K562 (cell line): ENCODE data around the gene YPEL1. TPM values are rescaled to one million over a fixed set of nuclear protein-coding genes. Genes with fewer than 3 reads are reported as not detected.

Experiments used
- ATF2 ChIP-seq: sonication (generic); formaldehyde crosslinking; IDR thresholded peaks from 2 replicates; pipeline ENCODE4 v1.8.1; 2022; ENCODE audit warnings: missing genetic modification reagents
- CBFB ChIP-seq: sonication (generic); formaldehyde crosslinking; IDR thresholded peaks from 2 replicates; pipeline ENCODE4 v1.4.0; 2020; ENCODE audit warnings: mild to moderate bottlenecking, missing genetic modification reagents
- CBX1 ChIP-seq: sonication (generic); IDR thresholded peaks from 2 replicates; pipeline ENCODE4 v1.6.1; 2016; ENCODE audit warnings: antibody characterized with exemption, low read depth, mild to moderate bottlenecking
- CXXC5 ChIP-seq: fragments of 250-450 bp; sonication (Bioruptor Pico); IDR thresholded peaks from 2 replicates; pipeline ENCODE4 v1.8.0; 2022; ENCODE audit warnings: inconsistent platforms, mild to moderate bottlenecking, moderate library complexity
- FOXP1 ChIP-seq: sonication (generic); formaldehyde crosslinking; IDR thresholded peaks from 2 replicates; pipeline ENCODE4 v1.8.0; 2022; ENCODE audit warnings: mild to moderate bottlenecking, missing genetic modification reagents
- GABPB2 ChIP-seq: fragments of 250-450 bp; sonication (Bioruptor Pico); conservative IDR thresholded peaks from 2 replicates; pipeline ENCODE4 v1.5.1; 2021; ENCODE audit warnings: mild to moderate bottlenecking
- HES1 ChIP-seq: fragments of 450-650 bp; IDR thresholded peaks from 2 replicates; pipeline ENCODE4 v1.6.1; 2016; ENCODE audit warnings: low read depth, mild to moderate bottlenecking, moderate library complexity
- IRF2 ChIP-seq: sonication (generic); formaldehyde crosslinking; IDR thresholded peaks from 2 replicates; pipeline ENCODE4 v1.8.1; 2022; ENCODE audit warnings: mild to moderate bottlenecking, missing genetic modification reagents
- JUN ChIP-seq, 2 experiments: sonication (generic) in 1 of 2; formaldehyde crosslinking in 1 of 2; IDR thresholded peaks; 2 replicates each; pipeline versions ENCODE4 v1.6.1 to v1.8.0; 2012 to 2022; ENCODE audit warnings: borderline replicate concordance in 2 of 2, mild to moderate bottlenecking in 2 of 2, improper control_type of control experiment in 1 of 2, low read depth in 1 of 2, low read length in 1 of 2, missing genetic modification reagents in 1 of 2
- MED1 ChIP-seq: sonication (generic); formaldehyde crosslinking; IDR thresholded peaks from 2 replicates; pipeline ENCODE4 v1.8.1; 2023; ENCODE audit warnings: missing genetic modification reagents, borderline replicate concordance
- MYBL2 ChIP-seq, 2 experiments: fragments of 450-650 bp in 1 of 2; sonication (generic) in 1 of 2; formaldehyde crosslinking in 1 of 2; IDR thresholded peaks; 2 replicates each; pipeline versions ENCODE4 v1.6.1 to v1.8.1; 2017 to 2022; ENCODE audit warnings: borderline replicate concordance in 1 of 2, inconsistent platforms in 1 of 2, low read depth in 1 of 2, mild to moderate bottlenecking in 1 of 2, missing genetic modification reagents in 1 of 2, moderate library complexity in 1 of 2
- NR2F6 ChIP-seq: fragments of 450-650 bp; formaldehyde crosslinking; IDR thresholded peaks from 2 replicates; pipeline ENCODE4 v1.4.0; 2020; ENCODE audit warnings: mild to moderate bottlenecking
- NR3C1 ChIP-seq: sonication (generic); formaldehyde crosslinking; IDR thresholded peaks from 2 replicates; pipeline ENCODE4 v1.8.1; 2022; ENCODE audit warnings: missing genetic modification reagents
- TEAD1 ChIP-seq, 2 experiments: fragments of 450-650 bp in 1 of 2; sonication (generic) in 1 of 2; formaldehyde crosslinking; IDR thresholded peaks; 2 replicates each; pipeline versions ENCODE4 v1.4.0 to v1.8.0; 2020 to 2022; ENCODE audit warnings: mild to moderate bottlenecking in 2 of 2, missing genetic modification reagents in 1 of 2
- TEAD4 ChIP-seq, 2 experiments: sonication (generic) in 1 of 2; formaldehyde crosslinking in 1 of 2; IDR thresholded peaks; 2 replicates each; pipeline versions ENCODE4 v1.6.1 to v1.8.0; 2012 to 2022; ENCODE audit warnings: borderline replicate concordance in 1 of 2, inconsistent platforms in 1 of 2, low read length in 1 of 2, mild to moderate bottlenecking in 1 of 2, missing genetic modification reagents in 1 of 2
- THRB ChIP-seq: fragments of 450-650 bp; formaldehyde crosslinking; conservative IDR thresholded peaks from 2 replicates; pipeline ENCODE4 v1.4.0; 2022; ENCODE audit warnings: mild to moderate bottlenecking, missing genetic modification characterization
- WHSC1 ChIP-seq: IDR thresholded peaks from one replicate; pipeline ENCODE4 v1.6.1; 2012; ENCODE audit warnings: low read length, control low read depth, inconsistent platforms
- ZNF124 ChIP-seq: sonication (generic); formaldehyde crosslinking; IDR thresholded peaks from 2 replicates; pipeline ENCODE4 v1.8.1; 2022; ENCODE audit warnings: missing genetic modification reagents
- ZNF280A ChIP-seq: fragments of 450-650 bp; IDR thresholded peaks from 2 replicates; pipeline ENCODE4 v1.6.1; 2018; ENCODE audit warnings: mild to moderate bottlenecking, low read depth; ENCODE audit not compliant: partially characterized antibody
- ZNF316 ChIP-seq: fragments of 450-650 bp; IDR thresholded peaks from 2 replicates; pipeline ENCODE4 v1.6.1; 2016
- ZNF583 ChIP-seq: fragments of 250-450 bp; sonication (Bioruptor Pico); IDR thresholded peaks from 2 replicates; pipeline ENCODE4 v1.4.0; 2020
- ZNF785 ChIP-seq: fragments of 250-450 bp; sonication (Bioruptor Pico); IDR thresholded peaks from 2 replicates; pipeline ENCODE4 v1.4.0; 2020; ENCODE audit warnings: mild to moderate bottlenecking
- polyA plus RNA-seq, 8 experiments: library from polyadenylated mRNA; depleted of rRNA in 4 of 8; stranded (reverse) in 5 of 8; unstranded in 3 of 8; fragments of >200 nt; fragmentation: Nextera tagmentation in 2 of 8; fragmentation: Illumina TruSeq in 1 of 8; extraction: Ambion mirVana in 2 of 8; extraction: Trizol in 1 of 8; gene quantifications; 2 replicates each; pipeline versions ENCODE4 v1.2.1 to v1.2.3, GENCODE V29; 2011 to 2014; ENCODE audit warnings: inconsistent platforms in 1 of 8, missing spikeins in 1 of 8
- total RNA-seq, 7 experiments: library from RNA; depleted of rRNA in 6 of 7; stranded (reverse); fragments of >200 nt in 6 of 7; fragmentation: Illumina TruSeq in 2 of 7; extraction: Trizol in 2 of 7; gene quantifications; 2 replicates each; pipeline versions ENCODE4 v1.2.1 to v1.2.3, GENCODE V29; 2011 to 2021; ENCODE audit warnings: low replicate concordance in 1 of 7

The YPEL1 gene
- total and polyA plus RNA-seq, 9 of the 15 experiments (the other 6 are each of a cell fraction or from before 2014, with no cell fraction given): 0.07 to 2.2 (median 0.46) TPM

GRCh38 chr22:21680830-21681565, 54.6 kb downstream of the YPEL1 start (continued):
- TF ChIP-seq MED1 (CRISPR knock-in tag): peak; percentile 34; the same call in 1 of the 2 replicates
- no peak for TF ChIP-seq NR2F6
- TF ChIP-seq CBFB: peak; percentile 85
- TF ChIP-seq IRF2 (CRISPR knock-in tag): peak; percentile 94
- peak; percentile 81 for TF ChIP-seq ZNF316
- TF ChIP-seq GABPB2 (CRISPR knock-in tag): peak; percentile 13; the same call in 1 of the 2 replicates
- TF ChIP-seq ATF2 (CRISPR knock-in tag): 0 out of 2 replicates have a peak, but pooled peaks have one; percentile 40
- no peak for TF ChIP-seq JUN (IDR thresholded peaks at IDR 0.05; ENCODE audit: borderline replicate concordance, low read depth, low read length)
- 0 out of 2 replicates have a peak, but pooled peaks have one; percentile 58 for TF ChIP-seq JUN (CRISPR knock-in tag; IDR thresholded peaks at IDR 0.05; ENCODE audit: borderline replicate concordance)
- 0 out of 2 replicates have a peak, but pooled peaks have one; percentile 39 for TF ChIP-seq FOXP1 (CRISPR knock-in tag)
- no peak for TF ChIP-seq CXXC5 (CRISPR knock-in tag)
- no peak for TF ChIP-seq ZNF785 (CRISPR knock-in tag)
- peak; percentile 79 for TF ChIP-seq WHSC1
- TF ChIP-seq MYBL2 (IDR thresholded peaks at IDR 0.05; ENCODE audit: low read depth): no peak
- peak; percentile 85; the same call in 1 of the 2 replicates for TF ChIP-seq MYBL2 (CRISPR knock-in tag; IDR thresholded peaks at IDR 0.05; ENCODE audit: borderline replicate concordance)
- peak; percentile 68; the same call in 1 of the 2 replicates for TF ChIP-seq ZNF124 (CRISPR knock-in tag)
- 0 out of 2 replicates have a peak, but pooled peaks have one; percentile 69 for TF ChIP-seq NR3C1
- no peak for TF ChIP-seq CBX1
- TF ChIP-seq TEAD1 (CRISPR knock-in tag; IDR thresholded peaks at IDR 0.05): peak in 1 of 2 experiments; percentile 26; a peak in 1 of 4 replicates
- peak; percentile 75; the same call in 1 of the 2 replicates for TF ChIP-seq THRB (CRISPR knock-in tag)
- no peak for TF ChIP-seq HES1
- no peak for TF ChIP-seq TEAD4 (IDR thresholded peaks at IDR 0.05; ENCODE audit: low read length)
- peak; percentile 82; the same call in 1 of the 2 replicates for TF ChIP-seq TEAD4 (CRISPR knock-in tag; IDR thresholded peaks at IDR 0.05; ENCODE audit: borderline replicate concordance)
- TF ChIP-seq ZNF280A: no peak
- TF ChIP-seq ZNF583 (CRISPR knock-in tag): 0 out of 2 replicates have a peak, but pooled peaks have one; percentile 41
